Immature natural killer cell (primary cell): ENCODE data around the gene ID1. TPM values are rescaled to one million over a fixed set of nuclear protein-coding genes. Genes with fewer than 3 reads are reported as not detected.

Experiments
- DNase-seq, 3 donors: peaks; one replicate each; pipeline ENCODE4 v3.0.0; 2022; ENCODE audit warnings: mixed read lengths in 1 of 3
- H3K27ac Mint-ChIP-seq, 6 donors: one replicate each; pipeline ENCODE4 v1.8.0; 2020; ENCODE audit warnings: mixed read lengths in 6 of 6, mild to moderate bottlenecking in 5 of 6, inconsistent platforms in 4 of 6, moderate library complexity in 3 of 6
- H3K27me3 Mint-ChIP-seq, 3 donors: one replicate each; pipeline ENCODE4 v1.8.0; 2020 to 2021; ENCODE audit warnings: low read depth in 3 of 3, mild to moderate bottlenecking in 3 of 3, mixed read lengths in 3 of 3, moderate library complexity in 3 of 3, inconsistent platforms in 1 of 3
- H3K36me3 Mint-ChIP-seq, 3 donors: one replicate each; pipeline ENCODE4 v1.8.0; 2020; ENCODE audit warnings: mixed read lengths in 3 of 3, inconsistent platforms in 2 of 3, mild to moderate bottlenecking in 2 of 3
- H3K4me1 Mint-ChIP-seq, 2 donors: one replicate each; pipeline ENCODE4 v1.8.0; 2020; ENCODE audit warnings: inconsistent platforms in 2 of 2, mild to moderate bottlenecking in 2 of 2, mixed read lengths in 2 of 2, moderate library complexity in 1 of 2
- H3K4me3 Mint-ChIP-seq, 5 donors: one replicate each; pipeline ENCODE4 v1.8.0; 2020; ENCODE audit warnings: mild to moderate bottlenecking in 5 of 5, mixed read lengths in 5 of 5, inconsistent platforms in 3 of 5, moderate library complexity in 3 of 5
- H3K9me3 Mint-ChIP-seq, 6 donors: one replicate each; pipeline ENCODE4 v1.8.0; 2020; ENCODE audit warnings: mild to moderate bottlenecking in 6 of 6, mixed read lengths in 6 of 6, inconsistent platforms in 4 of 6, moderate library complexity in 3 of 6
- polyA plus RNA-seq, 3 donors: library from polyadenylated mRNA; unstranded; fragments of 300-500 nt; fragmentation: Illumina TruSeq; gene quantifications; one replicate each; pipeline ENCODE4 v1.2.3, GENCODE V29; 2021

ID1 gene
- polyA plus RNA-seq = 1 to 10 TPM; 1.4 to 4.2 (median 1.9) TPM

- Mint-ChIP-seq H3K27me3 (peaks cover 20 to 35% (median 28%) of the 10 kb centered on the region in 3 donors), H3K27ac (peak within 1 kb of the TSS in 5 of 6 donors; percentile 77 to 91 (median 87)), H3K4me1 (peaks cover 27 to 37% of the 10 kb centered on the region in 2 donors), H3K9me3 (no peaks in the 10 kb centered on the region), H3K36me3 (no peaks in the 10 kb centered on the region), H3K4me3 (peak within 1 kb of the TSS; percentile 92 to 97 (median 94))
- peak; percentile 86 to 87 (median 87) for DNase-seq
These were observed at the start of gene ID1 for GRCh38 chr20:31605031-31605901. Gene ID1 (plus strand): TSS chr20:31605289. CDS start chr20:31605388, 99 bp downstream.

DNA sequence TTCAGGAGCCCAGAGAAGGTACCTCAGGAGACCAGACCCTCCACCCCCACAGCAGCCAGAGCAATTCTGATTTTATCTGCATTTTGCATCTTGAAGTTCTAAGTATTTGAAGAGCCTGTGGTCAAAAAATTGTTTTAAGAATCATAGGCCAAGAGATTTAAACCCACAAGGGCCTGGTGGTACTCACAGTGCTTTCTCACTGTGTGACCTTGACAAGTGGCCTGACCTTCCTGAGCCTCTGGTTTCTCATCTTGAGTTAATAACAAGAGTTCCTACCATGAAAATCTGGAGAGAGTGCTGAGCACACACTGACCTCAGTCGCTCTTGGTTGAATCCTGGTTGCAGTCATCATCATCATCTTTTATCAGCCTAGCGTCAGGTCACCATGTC is 45.4 kb upstream of the ID1 start:
- Mint-ChIP-seq H3K9me3 (no peaks in the 10 kb centered on the region), H3K4me1 (peaks cover 3 to 8% of the 10 kb centered on the region in 2 donors), H3K27me3 (peaks cover 0 to 4% (median 1%) of the 10 kb centered on the region in 3 donors), H3K4me3 (no peak overlapping the region), H3K27ac (peak overlapping the region in 1 of 6 donors; percentile 30), H3K36me3 (peaks cover 0 to 30% (median 8%) of the 10 kb centered on the region in 3 donors)
- DNase-seq = no peak

DNA sequence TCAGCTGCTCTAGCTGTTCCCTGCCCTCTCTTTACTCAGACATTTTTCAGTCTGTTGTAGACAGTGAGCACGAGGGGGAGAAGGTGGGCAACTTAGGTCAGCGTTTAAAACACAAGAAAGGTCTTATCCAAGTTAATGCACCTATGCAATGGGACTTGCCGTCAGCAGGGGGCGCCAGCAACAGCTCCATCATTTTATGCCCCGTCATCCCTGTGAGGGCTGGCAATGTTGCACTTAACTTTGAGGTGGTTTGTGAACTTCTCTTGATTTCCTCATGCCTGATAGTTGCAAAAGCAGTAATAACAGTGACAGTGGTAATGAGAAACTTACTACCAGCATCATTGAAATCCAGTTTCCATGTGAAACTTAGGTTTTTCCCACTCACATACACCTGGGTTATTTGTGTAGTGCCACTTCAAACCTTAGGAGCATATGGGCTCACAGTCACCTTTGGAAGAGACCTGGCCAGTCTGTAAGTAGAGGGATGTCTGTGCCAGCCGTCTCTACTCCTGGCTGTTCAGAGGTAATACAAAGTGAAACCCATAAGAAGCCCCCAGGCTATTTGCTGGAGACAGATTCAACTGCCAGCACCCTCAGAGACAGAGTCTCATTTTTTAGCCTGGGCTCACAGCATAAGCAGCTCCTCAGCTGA is 44.9 kb upstream of the ID1 start:
- peaks cover 0 to 28% (median 8%) of the 10 kb centered on the region in 3 donors for H3K36me3 Mint-ChIP-seq
- H3K4me1 Mint-ChIP-seq = peaks cover 3 to 8% of the 10 kb centered on the region in 2 donors
- no peak overlapping the region for H3K4me3 Mint-ChIP-seq
- peaks cover 0 to 4% (median 1%) of the 10 kb centered on the region in 3 donors for H3K27me3 Mint-ChIP-seq
- H3K9me3 Mint-ChIP-seq = no peaks in the 10 kb centered on the region
- peak; percentile 59 to 69 (median 60) for DNase-seq
- peak overlapping the region in 1 of 6 donors; percentile 30 for H3K27ac Mint-ChIP-seq

- Mint-ChIP-seq H3K27me3 (peaks cover 0 to 4% (median 1%) of the 10 kb centered on the region in 3 donors), H3K36me3 (peaks cover 0 to 29% (median 8%) of the 10 kb centered on the region in 3 donors), H3K4me1 (peaks cover 3 to 8% of the 10 kb centered on the region in 2 donors), H3K4me3 (no peak overlapping the region), H3K27ac (peak overlapping the region in 1 of 6 donors; percentile 67), H3K9me3 (no peaks in the 10 kb centered on the region)
- DNase-seq = no peak
These were observed 44.1 kb upstream of the ID1 start for GRCh38 chr20:31560746-31561598.

DNA sequence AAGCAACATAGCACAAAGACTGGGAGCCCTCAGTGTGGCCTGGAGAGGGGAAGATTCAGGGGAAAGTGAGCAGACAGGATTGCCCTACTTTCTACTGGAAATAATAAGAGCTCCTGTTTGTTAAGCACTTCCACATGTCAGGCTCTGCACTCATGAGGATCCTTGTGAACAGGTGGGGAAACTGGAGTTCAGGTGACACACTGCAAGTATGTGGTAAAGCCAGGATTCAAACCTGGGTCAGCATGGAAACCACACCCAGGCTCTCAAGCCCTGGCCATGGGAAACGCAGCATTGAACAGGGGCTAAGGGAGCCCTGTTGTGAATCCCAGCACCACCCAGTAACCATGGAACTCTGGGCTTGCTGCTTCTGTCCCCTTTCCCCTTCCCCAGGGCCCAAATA is 42.8 kb upstream of the ID1 start:
- no peak for DNase-seq
- Mint-ChIP-seq H3K4me3 (no peak overlapping the region), H3K27ac (peak overlapping the region in 1 of 6 donors; percentile 39), H3K4me1 (peaks cover 6 to 14% of the 10 kb centered on the region in 2 donors), H3K9me3 (no peaks in the 10 kb centered on the region), H3K27me3 (peaks cover 0 to 4% (median 1%) of the 10 kb centered on the region in 3 donors), H3K36me3 (peaks cover 0 to 26% (median 6%) of the 10 kb centered on the region in 3 donors)

GRCh38 chr20:31564284-31564683 is 40.8 kb upstream of the ID1 start:
- Mint-ChIP-seq H3K4me3 (no peak overlapping the region), H3K27me3 (no peaks in the 10 kb centered on the region), H3K4me1 (peaks cover 9 to 23% of the 10 kb centered on the region in 2 donors), H3K36me3 (peaks cover 0 to 21% (median 3%) of the 10 kb centered on the region in 3 donors), H3K27ac (no peak overlapping the region), H3K9me3 (no peaks in the 10 kb centered on the region)
- DNase-seq = no peak

- no peak for DNase-seq
- peaks cover 6 to 15% of the 10 kb centered on the region in 2 donors for H3K4me1 Mint-ChIP-seq
- peaks cover 0 to 21% (median 0%) of the 10 kb centered on the region in 3 donors for H3K36me3 Mint-ChIP-seq
- no peaks in the 10 kb centered on the region for H3K9me3 Mint-ChIP-seq
- no peak overlapping the region for H3K4me3 Mint-ChIP-seq
- no peak overlapping the region for H3K27ac Mint-ChIP-seq
- H3K27me3 Mint-ChIP-seq = peaks cover 0 to 2% (median 0%) of the 10 kb centered on the region in 3 donors
These were observed 39.3 kb upstream of the ID1 start for GRCh38 chr20:31565699-31566318.

GRCh38 chr20:31566319-31566657 is 38.8 kb upstream of the ID1 start:
- no peak for DNase-seq
- H3K27me3 Mint-ChIP-seq = peaks cover 0 to 2% (median under 1%) of the 10 kb centered on the region in 3 donors
- peaks cover 0 to 18% (median 0%) of the 10 kb centered on the region in 3 donors for H3K36me3 Mint-ChIP-seq
- peak overlapping the region in 1 of 6 donors; percentile 40 for H3K27ac Mint-ChIP-seq
- H3K4me3 Mint-ChIP-seq = no peak overlapping the region
- peaks cover 7 to 15% of the 10 kb centered on the region in 2 donors for H3K4me1 Mint-ChIP-seq
- no peaks in the 10 kb centered on the region for H3K9me3 Mint-ChIP-seq

- H3K27me3 Mint-ChIP-seq = peaks cover 0 to 4% (median 2%) of the 10 kb centered on the region in 3 donors
- no peak for DNase-seq
- no peaks in the 10 kb centered on the region for H3K9me3 Mint-ChIP-seq
- peak overlapping the region in 2 of 6 donors; percentile 40 to 62 for H3K27ac Mint-ChIP-seq
- H3K4me3 Mint-ChIP-seq = no peak overlapping the region
- peaks cover 10 to 15% of the 10 kb centered on the region in 2 donors for H3K4me1 Mint-ChIP-seq
- H3K36me3 Mint-ChIP-seq = peaks cover 0 to 13% (median 0%) of the 10 kb centered on the region in 3 donors
These were observed 38.3 kb upstream of the ID1 start for GRCh38 chr20:31566658-31567379.

- Mint-ChIP-seq H3K9me3 (no peaks in the 10 kb centered on the region), H3K27ac (peak overlapping the region; percentile 23 to 71 (median 36)), H3K4me3 (no peak overlapping the region), H3K27me3 (peaks cover 0 to 6% (median 2%) of the 10 kb centered on the region in 3 donors), H3K36me3 (peaks cover 0 to 10% (median 0%) of the 10 kb centered on the region in 3 donors), H3K4me1 (peaks cover 15 to 20% of the 10 kb centered on the region in 2 donors)
- no peak for DNase-seq
These were observed 37.7 kb upstream of the ID1 start for GRCh38 chr20:31567380-31567720.

DNA sequence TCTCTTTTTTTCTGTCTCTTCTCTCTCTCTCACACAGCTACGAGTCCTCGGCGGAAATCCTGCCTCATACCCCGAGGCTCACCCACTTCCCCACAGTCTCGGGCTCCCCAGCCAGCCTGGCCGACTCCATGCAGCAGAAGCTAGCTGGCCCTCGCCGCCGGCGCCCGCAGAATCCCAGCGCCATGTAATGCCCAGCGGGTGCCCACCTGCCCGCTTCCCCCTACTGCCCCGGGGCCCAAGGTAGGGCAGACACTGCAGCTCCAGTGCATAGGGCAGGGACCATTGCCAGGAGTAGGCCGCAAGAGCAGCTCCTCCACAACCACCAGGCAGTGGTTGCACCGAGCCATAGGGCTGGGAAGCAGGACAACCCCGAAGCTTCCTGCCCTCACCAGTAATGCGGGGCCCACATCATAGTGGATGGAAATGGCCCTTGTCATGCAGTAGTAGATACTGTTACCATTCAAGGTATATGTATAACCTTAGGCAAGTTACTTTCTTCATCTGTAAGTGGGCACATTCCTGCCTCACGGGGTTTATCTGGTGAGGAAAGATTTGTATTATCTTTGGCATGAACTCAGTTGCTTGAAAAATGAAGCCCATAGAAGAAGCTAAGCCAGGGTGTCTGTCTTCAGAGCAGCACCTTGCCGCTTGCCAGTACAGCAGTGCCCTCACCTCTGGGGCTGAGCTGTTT is 36.9 kb upstream of the ID1 start:
- no peak for DNase-seq
- H3K36me3 Mint-ChIP-seq = peaks cover 0 to 10% (median 0%) of the 10 kb centered on the region in 3 donors
- H3K9me3 Mint-ChIP-seq = no peaks in the 10 kb centered on the region
- no peak overlapping the region for H3K4me3 Mint-ChIP-seq
- peaks cover 2 to 6% (median 2%) of the 10 kb centered on the region in 3 donors for H3K27me3 Mint-ChIP-seq
- peaks cover 18 to 24% of the 10 kb centered on the region in 2 donors for H3K4me1 Mint-ChIP-seq
- H3K27ac Mint-ChIP-seq = peak overlapping the region in 4 of 6 donors; percentile 8 to 62 (median 24)

- Mint-ChIP-seq H3K9me3 (no peaks in the 10 kb centered on the region), H3K36me3 (peaks cover 0 to 10% (median 0%) of the 10 kb centered on the region in 3 donors), H3K27me3 (peaks cover 2 to 9% (median 2%) of the 10 kb centered on the region in 3 donors), H3K4me3 (no peak overlapping the region), H3K4me1 (peaks cover 23 to 29% of the 10 kb centered on the region in 2 donors), H3K27ac (peak overlapping the region in 1 of 6 donors; percentile 40)
- DNase-seq = no peak
These were observed 36.3 kb upstream of the ID1 start for GRCh38 chr20:31568773-31569162.
